IPS-18c (cell line): Measurements from ENCODE around the gene ALX4.

Experiments
- H3K4me3 ChIP-seq: 2 replicates; pipeline ENCODE4 v1.7.0; 2013; ENCODE audit warnings: low read depth, mild to moderate bottlenecking, low read length, moderate library complexity; ENCODE audit not compliant: insufficient read depth
- H3K9me3 ChIP-seq: one replicate; pipeline ENCODE4 v1.6.1; 2013; ENCODE audit warnings: mild to moderate bottlenecking, low read length, moderate library complexity; ENCODE audit not compliant: control insufficient read depth, insufficient read depth

Gene ALX4

GRCh38 chr11:44339530-44339883 lies 29.6 kb upstream of the ALX4 start:
- Histone ChIP-seq H3K4me3 (no peak overlapping the region), H3K9me3 (no peaks in the 10 kb centered on the region)

- no peaks in the 10 kb centered on the region for H3K9me3 ChIP-seq
- H3K4me3 ChIP-seq, result no peak overlapping the region
Observed at GRCh38 chr11:44338698-44339529, 29.0 kb upstream of the ALX4 start.

GRCh38 chr11:44338026-44338425 lies 28.1 kb upstream of the ALX4 start:
- no peak overlapping the region for H3K4me3 ChIP-seq
- no peaks in the 10 kb centered on the region for H3K9me3 ChIP-seq

- Histone ChIP-seq H3K4me3 (no peak overlapping the region), H3K9me3 (no peaks in the 10 kb centered on the region)
Observed at GRCh38 chr11:44335919-44336318, 26.0 kb upstream of the ALX4 start.

GRCh38 chr11:44335052-44335760 lies 25.3 kb upstream of the ALX4 start:
- H3K9me3 ChIP-seq, result no peaks in the 10 kb centered on the region

GRCh38 chr11:44334356-44335004 lies 24.5 kb upstream of the ALX4 start:
- no peak overlapping the region for H3K4me3 ChIP-seq
- no peaks in the 10 kb centered on the region for H3K9me3 ChIP-seq

More at GRCh38 chr11:44335052-44335760, 25.3 kb upstream of the ALX4 start:
- no peak overlapping the region for H3K4me3 ChIP-seq

- H3K4me3 ChIP-seq, result no peak overlapping the region
- no peaks in the 10 kb centered on the region for H3K9me3 ChIP-seq
Observed at GRCh38 chr11:44333271-44334218, 23.6 kb upstream of the ALX4 start.

GRCh38 chr11:44332665-44333064 lies 22.7 kb upstream of the ALX4 start:
- H3K4me3 ChIP-seq, result no peak overlapping the region
- no peaks in the 10 kb centered on the region for H3K9me3 ChIP-seq

GRCh38 chr11:44329472-44330230 lies 19.7 kb upstream of the ALX4 start:
- Histone ChIP-seq H3K9me3 (no peaks in the 10 kb centered on the region), H3K4me3 (no peak overlapping the region)

GRCh38 chr11:44328138-44328660 lies 18.3 kb upstream of the ALX4 start:
- Histone ChIP-seq H3K9me3 (no peaks in the 10 kb centered on the region), H3K4me3 (no peak overlapping the region)

GRCh38 chr11:44327730-44328129 lies 17.8 kb upstream of the ALX4 start:
- Histone ChIP-seq H3K4me3 (no peak overlapping the region), H3K9me3 (no peaks in the 10 kb centered on the region)

- Histone ChIP-seq H3K4me3 (no peak overlapping the region), H3K9me3 (no peaks in the 10 kb centered on the region)
Observed at GRCh38 chr11:44326615-44327475, 16.9 kb upstream of the ALX4 start.

GRCh38 chr11:44325698-44326097 lies 15.8 kb upstream of the ALX4 start:
- no peaks in the 10 kb centered on the region for H3K9me3 ChIP-seq
- H3K4me3 ChIP-seq, result no peak overlapping the region

GRCh38 chr11:44324749-44325525 lies 15.0 kb upstream of the ALX4 start:
- Histone ChIP-seq H3K4me3 (no peak overlapping the region), H3K9me3 (no peaks in the 10 kb centered on the region)

GRCh38 chr11:44324222-44324621 lies 14.3 kb upstream of the ALX4 start:
- no peak overlapping the region for H3K4me3 ChIP-seq
- no peaks in the 10 kb centered on the region for H3K9me3 ChIP-seq
